RWPE1 (cell line): ENCODE data around the gene CD47.

Experiments used
- CTCF ChIA-PET: fragments of 350-600 bp; sonication (Branson Sonifier 250); formaldehyde crosslinking; extraction: SDS; loops from one replicate; lab custom pipeline; 2021; lab: Yijun Ruan, JAX
- POLR2A ChIA-PET: fragments of 400-600 bp; formaldehyde crosslinking; extraction: SDS; loops from one replicate; lab custom pipeline; 2020; ENCODE audit warnings: antibody characterized with exemption; ENCODE audit not compliant: low non-redundant PET; lab: Yijun Ruan, JAX
- DNase-seq: peaks from one replicate; pipeline ENCODE4 v3.0.0; 2012; ENCODE audit warnings: low spot score
- H3K27ac ChIP-seq: fragments of 450-650 bp; 2 replicates; pipeline ENCODE4 v1.5.1; 2017
- TF ChIP-seq, protein P1 (sequence below): fragments of 450-650 bp; conservative IDR thresholded peaks from 2 replicates; pipeline ENCODE4 v1.5.1; 2017; ENCODE audit warnings: low read depth, mild to moderate bottlenecking

CD47 gene

GRCh38 chr3:108031895-108032294 lies 58.9 kb downstream of the CD47 start:
- CTCF ChIA-PET, result no interaction called here
- TF ChIP-seq, protein P1, sequence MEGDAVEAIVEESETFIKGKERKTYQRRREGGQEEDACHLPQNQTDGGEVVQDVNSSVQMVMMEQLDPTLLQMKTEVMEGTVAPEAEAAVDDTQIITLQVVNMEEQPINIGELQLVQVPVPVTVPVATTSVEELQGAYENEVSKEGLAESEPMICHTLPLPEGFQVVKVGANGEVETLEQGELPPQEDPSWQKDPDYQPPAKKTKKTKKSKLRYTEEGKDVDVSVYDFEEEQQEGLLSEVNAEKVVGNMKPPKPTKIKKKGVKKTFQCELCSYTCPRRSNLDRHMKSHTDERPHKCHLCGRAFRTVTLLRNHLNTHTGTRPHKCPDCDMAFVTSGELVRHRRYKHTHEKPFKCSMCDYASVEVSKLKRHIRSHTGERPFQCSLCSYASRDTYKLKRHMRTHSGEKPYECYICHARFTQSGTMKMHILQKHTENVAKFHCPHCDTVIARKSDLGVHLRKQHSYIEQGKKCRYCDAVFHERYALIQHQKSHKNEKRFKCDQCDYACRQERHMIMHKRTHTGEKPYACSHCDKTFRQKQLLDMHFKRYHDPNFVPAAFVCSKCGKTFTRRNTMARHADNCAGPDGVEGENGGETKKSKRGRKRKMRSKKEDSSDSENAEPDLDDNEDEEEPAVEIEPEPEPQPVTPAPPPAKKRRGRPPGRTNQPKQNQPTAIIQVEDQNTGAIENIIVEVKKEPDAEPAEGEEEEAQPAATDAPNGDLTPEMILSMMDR, result no peak
- POLR2A ChIA-PET, result no interaction called here
- DNase-seq, result no peak
- no peak overlapping the region for H3K27ac ChIP-seq

DNA sequence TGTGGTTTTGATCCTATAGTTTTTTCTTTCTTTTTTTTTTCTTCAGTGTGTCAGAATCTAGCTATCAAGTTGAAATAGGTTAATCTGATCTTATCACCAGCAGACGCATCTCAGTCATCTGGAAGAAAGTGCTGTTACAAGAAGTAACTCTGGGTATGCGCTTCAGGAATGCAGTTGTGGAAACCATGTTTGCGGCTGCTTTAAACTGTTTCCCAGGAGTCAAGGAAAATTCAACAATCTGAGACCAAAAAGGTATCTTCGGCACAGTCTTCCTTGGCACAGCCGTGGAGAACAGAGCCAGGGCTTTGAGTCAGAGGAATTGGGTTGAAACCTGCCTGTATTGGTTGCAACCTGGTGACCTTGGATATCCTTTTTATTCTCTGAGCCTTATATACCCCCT lies 59.9 kb downstream of the CD47 start:
- POLR2A ChIA-PET, result no interaction called here
- H3K27ac ChIP-seq, result no peak overlapping the region
- TF ChIP-seq, protein P1, result no peak
- no peak for DNase-seq
- CTCF ChIA-PET, result interaction anchor here (0.6 to 0.7 kb wide), 3 partner anchors 17 to 864 kb away, joined by 3 read pairs; no protein-coding TSS in a partner anchor

GRCh38 chr3:108029466-108029865 lies 61.4 kb downstream of the CD47 start:
- ChIA-PET POLR2A (no interaction called here), CTCF (no interaction called here)
- TF ChIP-seq, protein P1, result no peak
- no peak overlapping the region for H3K27ac ChIP-seq
- DNase-seq, result no peak

DNA sequence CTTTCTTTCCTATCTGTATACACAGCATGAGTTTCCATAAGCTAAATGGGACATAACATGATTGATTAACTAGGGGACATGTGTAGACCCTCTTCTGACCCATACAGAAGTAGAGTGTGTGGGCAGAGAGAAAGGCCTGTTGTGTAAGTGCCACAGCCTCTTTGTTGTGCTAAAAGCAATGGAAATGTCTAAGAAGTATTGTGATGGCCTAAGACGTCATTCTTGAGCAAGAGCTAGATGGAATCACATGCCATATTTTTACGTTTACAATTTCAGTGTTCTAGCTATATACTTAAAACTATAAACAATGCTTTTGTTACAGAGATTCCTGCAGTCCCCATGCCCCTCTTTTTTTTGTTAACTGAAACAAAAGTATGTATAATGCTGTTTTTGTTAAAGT lies 61.9 kb downstream of the CD47 start:
- DNase-seq, result no peak
- H3K27ac ChIP-seq, result no peak overlapping the region
- TF ChIP-seq, protein P1, result no peak
- POLR2A ChIA-PET, result no interaction called here
- CTCF ChIA-PET, result no interaction called here

- ChIA-PET CTCF (no interaction called here), POLR2A (no interaction called here)
- DNase-seq, result no peak
- TF ChIP-seq, protein P1, result no peak
- H3K27ac ChIP-seq, result no peak overlapping the region
Observed at GRCh38 chr3:108025177-108025576, 65.7 kb downstream of the CD47 start.

- TF ChIP-seq, protein P1, result no peak
- ChIA-PET POLR2A (no interaction called here), CTCF (no interaction called here)
- no peak for DNase-seq
- H3K27ac ChIP-seq, result no peak overlapping the region
Observed at GRCh38 chr3:108024146-108024850, 66.5 kb downstream of the CD47 start.
